ENCODE measurements around the gene DNAJC30. TPM values are rescaled to one million over a fixed set of nuclear protein-coding genes. Genes with fewer than 3 reads are reported as not detected.

DNAJC30 gene
- total RNA-seq, 1 donor, result 2.9 TPM

DNA sequence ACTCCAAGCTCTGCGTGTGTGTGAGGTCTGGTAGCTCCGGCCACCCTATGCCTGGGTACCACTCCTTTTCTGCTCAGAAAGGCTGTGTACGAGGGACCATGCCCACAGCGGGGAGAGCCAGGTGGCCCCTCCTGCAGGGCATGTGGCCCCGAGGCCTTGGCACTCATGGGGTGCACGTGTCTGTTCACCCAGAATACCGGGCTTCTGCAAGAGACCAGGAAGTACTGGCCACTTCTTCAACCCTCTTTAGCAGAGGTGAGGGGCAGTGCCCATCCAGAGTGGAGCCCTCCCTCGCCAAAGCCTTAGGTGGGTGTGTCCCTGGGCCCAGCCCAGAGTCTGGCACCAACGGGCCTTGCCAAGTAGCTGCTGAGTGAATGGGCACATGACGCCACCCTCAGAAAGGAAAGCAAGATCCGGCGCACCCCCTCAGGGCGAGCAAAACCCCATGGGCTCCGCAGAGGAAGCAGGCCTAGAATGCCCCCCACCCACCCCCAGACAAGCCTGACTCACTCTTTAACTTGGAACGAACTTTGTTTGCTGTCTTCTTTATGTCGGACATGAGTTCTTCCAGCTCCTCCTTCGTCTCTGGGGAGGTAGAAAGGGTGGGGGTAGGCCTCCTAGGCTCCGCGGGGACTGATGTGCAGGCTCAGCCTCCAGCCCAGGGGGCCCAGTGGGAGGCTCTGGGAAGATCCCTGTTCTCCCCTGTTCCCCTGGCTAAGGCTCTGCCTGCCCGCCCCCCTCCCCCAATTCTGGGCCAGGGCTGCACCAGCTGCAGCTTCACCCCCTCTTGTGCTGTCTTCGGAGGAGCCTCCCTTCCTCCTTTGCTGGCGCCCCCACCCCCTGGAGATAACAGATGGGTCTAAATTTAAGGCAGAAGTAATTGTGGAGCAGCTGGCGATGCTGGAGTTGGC lies 21.6 kb upstream of the DNAJC30 start:
- DNase-seq (ENCODE audit: insufficient read length, low spot score, missing footprints), result peak; percentile 99
- Histone ChIP-seq H3K9me3 (ENCODE audit: low read depth, low read length) (no peaks in the 10 kb centered on the region), H2AFZ (ENCODE audit: low read length) (no peak overlapping the region), H3K4me1 (ENCODE audit: insufficient read depth, low read length) (peaks cover 31% of the 10 kb centered on the region), H4K20me1 (ENCODE audit: insufficient read depth, low read length) (peaks cover 64% of the 10 kb centered on the region), H3K79me2 (ENCODE audit: insufficient read depth, low read length) (peaks cover 50% of the 10 kb centered on the region), H3K4me2 (ENCODE audit: insufficient read depth, low read length) (peak overlapping the region; percentile 41), H3K27me3 (ENCODE audit: insufficient read depth, low read length) (no peaks in the 10 kb centered on the region), H3K27ac (ENCODE audit: low read depth, low read length) (peak overlapping the region; percentile 53), H3K36me3 (ENCODE audit: insufficient read depth, low read length) (peaks cover 61% of the 10 kb centered on the region), H3K4me3 (ENCODE audit: insufficient read depth, low read length) (no peak overlapping the region)
- TF ChIP-seq, protein P1, sequence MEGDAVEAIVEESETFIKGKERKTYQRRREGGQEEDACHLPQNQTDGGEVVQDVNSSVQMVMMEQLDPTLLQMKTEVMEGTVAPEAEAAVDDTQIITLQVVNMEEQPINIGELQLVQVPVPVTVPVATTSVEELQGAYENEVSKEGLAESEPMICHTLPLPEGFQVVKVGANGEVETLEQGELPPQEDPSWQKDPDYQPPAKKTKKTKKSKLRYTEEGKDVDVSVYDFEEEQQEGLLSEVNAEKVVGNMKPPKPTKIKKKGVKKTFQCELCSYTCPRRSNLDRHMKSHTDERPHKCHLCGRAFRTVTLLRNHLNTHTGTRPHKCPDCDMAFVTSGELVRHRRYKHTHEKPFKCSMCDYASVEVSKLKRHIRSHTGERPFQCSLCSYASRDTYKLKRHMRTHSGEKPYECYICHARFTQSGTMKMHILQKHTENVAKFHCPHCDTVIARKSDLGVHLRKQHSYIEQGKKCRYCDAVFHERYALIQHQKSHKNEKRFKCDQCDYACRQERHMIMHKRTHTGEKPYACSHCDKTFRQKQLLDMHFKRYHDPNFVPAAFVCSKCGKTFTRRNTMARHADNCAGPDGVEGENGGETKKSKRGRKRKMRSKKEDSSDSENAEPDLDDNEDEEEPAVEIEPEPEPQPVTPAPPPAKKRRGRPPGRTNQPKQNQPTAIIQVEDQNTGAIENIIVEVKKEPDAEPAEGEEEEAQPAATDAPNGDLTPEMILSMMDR (IDR thresholded peaks at IDR 0.05; ENCODE audit: extremely low read depth, low read depth, low read length), result no peak

DNA sequence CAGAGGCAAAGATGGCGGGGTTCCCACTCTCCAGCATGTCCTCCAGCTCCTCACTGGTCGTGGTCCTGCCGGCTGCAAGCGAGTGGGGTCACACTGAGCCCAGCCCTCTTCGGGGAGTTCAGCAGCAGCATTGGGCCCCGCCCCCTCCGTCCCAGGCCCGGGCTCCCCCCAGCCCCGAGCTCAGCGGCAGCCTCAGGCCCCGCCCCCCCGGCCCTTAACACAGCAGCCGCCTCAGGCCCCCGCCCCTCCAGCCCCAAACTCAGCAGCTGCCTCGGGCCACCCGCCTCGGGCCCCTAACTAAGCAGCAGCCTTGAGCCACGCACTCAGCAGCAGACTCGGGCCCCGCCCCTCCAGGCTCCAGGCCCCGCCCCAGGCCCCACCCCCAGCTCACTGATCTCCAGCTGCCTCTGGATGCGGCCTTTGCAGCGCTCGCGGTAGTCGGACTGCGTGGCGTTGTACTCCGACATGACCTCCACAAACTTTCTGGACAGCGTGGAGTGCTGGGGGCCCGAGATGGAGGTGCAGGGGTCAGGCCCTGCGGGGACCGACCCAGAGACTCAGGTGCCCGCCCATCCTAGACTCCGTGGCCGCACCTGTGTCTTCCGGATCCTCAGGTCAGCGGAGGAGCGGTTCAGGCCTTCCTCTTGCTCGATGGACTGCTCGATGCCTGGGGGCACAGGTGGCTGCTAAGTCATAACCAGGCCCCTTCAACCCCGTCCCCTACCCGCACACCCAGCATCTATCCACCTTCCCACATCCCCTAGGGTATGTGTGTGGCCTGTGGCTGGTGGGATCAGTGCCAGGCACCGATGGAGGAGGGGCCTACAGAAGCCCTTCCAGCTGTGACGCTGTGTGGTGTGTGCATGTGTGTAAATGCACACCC lies 20.7 kb upstream of the DNAJC30 start:
- H2AFZ ChIP-seq (ENCODE audit: low read length), result no peak overlapping the region
- peaks cover 55% of the 10 kb centered on the region for H4K20me1 ChIP-seq (ENCODE audit: insufficient read depth, low read length)
- no peak overlapping the region for H3K4me3 ChIP-seq (ENCODE audit: insufficient read depth, low read length)
- H3K4me1 ChIP-seq (ENCODE audit: insufficient read depth, low read length), result peaks cover 31% of the 10 kb centered on the region
- H3K9me3 ChIP-seq (ENCODE audit: low read depth, low read length), result no peaks in the 10 kb centered on the region
- DNase-seq (ENCODE audit: insufficient read length, low spot score, missing footprints), result peak; percentile 92
- TF ChIP-seq, protein P1 (IDR thresholded peaks at IDR 0.05; ENCODE audit: extremely low read depth, low read depth, low read length), result no peak
- peaks cover 66% of the 10 kb centered on the region for H3K36me3 ChIP-seq (ENCODE audit: insufficient read depth, low read length)
- H3K79me2 ChIP-seq (ENCODE audit: insufficient read depth, low read length), result peaks cover 41% of the 10 kb centered on the region
- H3K27ac ChIP-seq (ENCODE audit: low read depth, low read length), result peak overlapping the region; percentile 5
- H3K4me2 ChIP-seq (ENCODE audit: insufficient read depth, low read length), result no peak overlapping the region
- no peaks in the 10 kb centered on the region for H3K27me3 ChIP-seq (ENCODE audit: insufficient read depth, low read length)

DNA sequence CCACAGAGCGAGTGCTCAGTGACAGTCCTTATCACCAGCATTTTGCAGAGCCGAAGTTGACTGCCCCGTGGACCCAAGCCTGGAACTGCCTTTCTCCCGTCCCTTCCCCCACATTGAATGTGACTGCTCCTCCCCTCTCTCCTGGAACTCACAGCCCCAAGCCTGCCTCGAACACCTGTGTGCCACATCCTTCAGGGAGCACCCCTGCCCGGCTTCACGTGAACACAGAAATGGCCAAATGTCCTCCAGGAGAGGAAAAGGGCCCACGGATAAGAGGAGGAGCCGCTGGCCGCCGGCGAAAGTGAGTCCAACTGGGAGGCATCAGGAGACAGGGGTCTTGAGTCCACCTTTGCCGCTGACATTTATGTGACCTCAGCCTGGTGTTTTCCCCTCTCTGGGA lies 20.0 kb upstream of the DNAJC30 start:
- Histone ChIP-seq H3K4me1 (ENCODE audit: insufficient read depth, low read length) (peaks cover 31% of the 10 kb centered on the region), H3K36me3 (ENCODE audit: insufficient read depth, low read length) (peaks cover 66% of the 10 kb centered on the region), H4K20me1 (ENCODE audit: insufficient read depth, low read length) (peaks cover 47% of the 10 kb centered on the region), H3K4me3 (ENCODE audit: insufficient read depth, low read length) (no peak overlapping the region), H3K9me3 (ENCODE audit: low read depth, low read length) (no peaks in the 10 kb centered on the region), H2AFZ (ENCODE audit: low read length) (no peak overlapping the region), H3K79me2 (ENCODE audit: insufficient read depth, low read length) (peaks cover 33% of the 10 kb centered on the region), H3K4me2 (ENCODE audit: insufficient read depth, low read length) (no peak overlapping the region), H3K27ac (ENCODE audit: low read depth, low read length) (no peak overlapping the region), H3K27me3 (ENCODE audit: insufficient read depth, low read length) (no peaks in the 10 kb centered on the region)
- TF ChIP-seq, protein P1 (IDR thresholded peaks at IDR 0.05; ENCODE audit: extremely low read depth, low read depth, low read length), result no peak
- peak; percentile 46 for DNase-seq (ENCODE audit: insufficient read length, low spot score, missing footprints)
